IMR-90 (cell line): ENCODE measurements around the gene KMT2C. TPM values are rescaled to one million over a fixed set of nuclear protein-coding genes. Genes with fewer than 3 reads are reported as not detected.

ENCODE experiments used
- ATAC-seq: fragments of 200-7000 bp; cut with Tn5 transposase; 2 replicates; pipeline ENCODE4 v1.9.1; 2020; ENCODE audit warnings: low read depth, mild to moderate bottlenecking, moderate library complexity
- BruUV-seq: library from RNA; stranded (reverse); fragments of 400-500 nt; replicated peaks from 2 replicates; lab custom pipeline; 2021; lab: Mats Ljungman, UMichigan
- CTCF ChIA-PET: fragments of 300-600 bp; formaldehyde crosslinking; extraction: SDS; loops from one replicate; lab custom pipeline; 2021; ENCODE audit warnings: antibody characterized with exemption; lab: Yijun Ruan, JAX
- POLR2A ChIA-PET: fragments of 300-600 bp; sonication (Branson Sonifier 250); formaldehyde crosslinking; loops from one replicate; lab custom pipeline; 2022; ENCODE audit warnings: antibody characterized with exemption; ENCODE audit not compliant: unreplicated experiment; lab: Charles Lee
- DNase-seq: peaks from one replicate; pipeline ENCODE4 v3.0.0; 2013
- H2AFZ ChIP-seq: replicated peaks from 2 replicates; pipeline ENCODE3; 2013; ENCODE audit warnings: low read length, mild to moderate bottlenecking; ENCODE audit not compliant: poor library complexity
- H2AK5ac ChIP-seq: 2 replicates; pipeline ENCODE4 v1.6.1; 2013; ENCODE audit warnings: low read depth, low read length, inconsistent platforms
- H2AK9ac ChIP-seq: replicated peaks from 2 replicates; pipeline ENCODE3; 2013; ENCODE audit warnings: mild to moderate bottlenecking, low read depth, low read length, moderate library complexity; ENCODE audit not compliant: poor library complexity
- H2BK120ac ChIP-seq: 2 replicates; pipeline ENCODE4 v1.6.1; 2013; ENCODE audit warnings: low read depth, low read length, inconsistent platforms
- H2BK15ac ChIP-seq: 3 replicates; pipeline ENCODE4 v1.6.1; 2013; ENCODE audit warnings: low read depth, low read length, inconsistent platforms
- H2BK20ac ChIP-seq: 2 replicates; pipeline ENCODE4 v1.6.1; 2013; ENCODE audit warnings: low read depth, mild to moderate bottlenecking, inconsistent platforms, low read length, moderate library complexity
- H2BK5ac ChIP-seq: 2 replicates; pipeline ENCODE4 v1.6.1; 2013; ENCODE audit warnings: mild to moderate bottlenecking, low read depth, low read length, inconsistent platforms; ENCODE audit not compliant: poor library complexity, severe bottlenecking
- H3K14ac ChIP-seq: replicated peaks from 2 replicates; pipeline ENCODE4 v1.6.1; 2013; ENCODE audit warnings: low read depth, low read length, inconsistent platforms
- H3K18ac ChIP-seq: 2 replicates; pipeline ENCODE4 v1.6.1; 2013; ENCODE audit warnings: low read depth, low read length, control low read depth
- H3K23ac ChIP-seq: 2 replicates; pipeline ENCODE4 v1.6.1; 2013; ENCODE audit warnings: low read depth, low read length, inconsistent platforms
- H3K27ac ChIP-seq: 2 replicates; pipeline ENCODE4 v1.5.1; 2013; ENCODE audit warnings: mild to moderate bottlenecking, control low read depth, low read length; ENCODE audit not compliant: insufficient read depth
- H3K27me3 ChIP-seq: 2 replicates; pipeline ENCODE4 v1.6.1; 2013; ENCODE audit warnings: low read length; ENCODE audit not compliant: control insufficient read depth, insufficient read depth
- H3K36me3 ChIP-seq: 2 replicates; pipeline ENCODE4 v1.6.1; 2013; ENCODE audit warnings: low read length, mixed read lengths; ENCODE audit not compliant: control insufficient read depth, insufficient read depth
- H3K4ac ChIP-seq: 2 replicates; pipeline ENCODE4 v1.6.1; 2013; ENCODE audit warnings: low read depth, low read length, inconsistent platforms
- H3K4me1 ChIP-seq: 2 replicates; pipeline ENCODE4 v1.6.1; 2013; ENCODE audit warnings: low read length, mixed read lengths; ENCODE audit not compliant: control insufficient read depth, insufficient read depth
- H3K4me2 ChIP-seq: 2 replicates; pipeline ENCODE4 v1.6.1; 2013; ENCODE audit warnings: low read depth, mild to moderate bottlenecking, control low read depth, low read length, moderate library complexity
- H3K4me3 ChIP-seq: 2 replicates; pipeline ENCODE4 v1.5.1; 2013; ENCODE audit warnings: low read depth, mild to moderate bottlenecking, control low read depth, low read length, moderate library complexity; ENCODE audit not compliant: insufficient read depth
- H3K56ac ChIP-seq: 2 replicates; pipeline ENCODE4 v1.6.1; 2013; ENCODE audit warnings: low read length, inconsistent platforms; ENCODE audit not compliant: insufficient read depth; ENCODE audit errors: extremely low read depth
- H3K79me1 ChIP-seq, 2 experiments: 2 replicates each; pipeline ENCODE4 v1.6.1; 2013; ENCODE audit warnings: low read length in 2 of 2, inconsistent platforms in 1 of 2, low read depth in 1 of 2
- H3K9ac ChIP-seq: 2 replicates; pipeline ENCODE4 v1.6.1; 2013; ENCODE audit warnings: low read depth, low read length, control low read depth
- H3K9me1 ChIP-seq: 2 replicates; pipeline ENCODE4 v1.6.1; 2013; ENCODE audit warnings: low read length, inconsistent platforms; ENCODE audit not compliant: insufficient read depth
- H3K9me3 ChIP-seq: 2 replicates; pipeline ENCODE4 v1.6.1; 2013; ENCODE audit warnings: low read length; ENCODE audit not compliant: control insufficient read depth, insufficient read depth
- H4K20me1 ChIP-seq: 2 replicates; pipeline ENCODE4 v1.6.1; 2013; ENCODE audit warnings: low read length, inconsistent platforms; ENCODE audit not compliant: insufficient read depth
- H4K5ac ChIP-seq: 2 replicates; pipeline ENCODE4 v1.6.1; 2013; ENCODE audit warnings: mild to moderate bottlenecking, low read depth, low read length, control low read depth
- H4K8ac ChIP-seq, 2 experiments: 2 replicates each; pipeline ENCODE4 v1.6.1; 2013; ENCODE audit warnings: low read depth in 2 of 2, low read length in 2 of 2, control low read depth in 1 of 2, inconsistent platforms in 1 of 2
- H4K91ac ChIP-seq: 2 replicates; pipeline ENCODE4 v1.6.1; 2013; ENCODE audit warnings: low read depth, low read length, inconsistent platforms; ENCODE audit not compliant: insufficient read depth
- MAFK ChIP-seq: IDR thresholded peaks from 2 replicates; pipeline ENCODE4 v1.6.1; 2012; ENCODE audit warnings: low read depth, low read length, improper control_type of control experiment
- SMC3 ChIP-seq: fragments of 150-350 bp; IDR thresholded peaks from 2 replicates; pipeline ENCODE4 v1.6.1; 2016; ENCODE audit warnings: low read depth, mild to moderate bottlenecking, antibody characterized with exemption, low read length, moderate library complexity
- WGBS, 2 experiments: methylation state at CpG; one replicate each; pipeline versions ENCODE4 v1.1.5 to v1.1.7; 2013; ENCODE audit warnings: missing lambda C conversion rate in 2 of 2; ENCODE audit not compliant: insufficient read length in 1 of 2; ENCODE audit errors: extremely low coverage in 2 of 2; 5-methylcytosine and 5-hydroxymethylcytosine counted together
- dilution Hi-C: fragments of 300-500 bp; cut with HindIII; formaldehyde crosslinking; loops from one replicate; pipeline ENCODE4 v1.14.3; 2018; ENCODE audit warnings: low sequenced_read_pairs; ENCODE audit not compliant: unreplicated experiment
- in situ Hi-C: fragments of 300-500 bp; cut with MboI; formaldehyde crosslinking; loops from 3 replicates; pipeline ENCODE4 v1.14.3; 2019; ENCODE audit warnings: low sequenced_read_pairs, inconsistent platforms, mixed read lengths
- intact Hi-C: fragments of 100-400 bp; cut with micrococcal nuclease; formaldehyde crosslinking; loops from 2 replicates; pipeline ENCODE4 v1.10.0; 2022
- polyA plus RNA-seq, 3 experiments: library from polyadenylated mRNA; depleted of rRNA; stranded (reverse); fragments of >200 nt; gene quantifications; 2 replicates each; pipeline ENCODE4 v1.2.3, GENCODE V29; 2012; ENCODE audit warnings: low replicate concordance in 1 of 3
- total RNA-seq: library from RNA; depleted of rRNA; stranded (reverse); fragments of >200 nt; gene quantifications from 2 replicates; pipeline ENCODE4 v1.2.3, GENCODE V29; 2012

KMT2C gene
- total and polyA plus RNA-seq, 2 of the 4 experiments (the other 2 are of a cell fraction): 8.0 to 23.3 TPM

GRCh38 chr7:152177681-152178404 is 258.0 kb downstream of the KMT2C start:
- in situ Hi-C loops: no loop called here
- H2BK5ac ChIP-seq: no peak overlapping the region
- H2BK15ac ChIP-seq: no peak overlapping the region
- TF ChIP-seq MAFK (0 out of 2 replicates have a peak, but pooled peaks have one; percentile 8), SMC3 (no peak)
- no peak overlapping the region for H3K4ac ChIP-seq
- peaks cover 9% of the 10 kb centered on the region for H3K9me1 ChIP-seq
- H4K5ac ChIP-seq: no peak overlapping the region
- no peak overlapping the region for H3K4me3 ChIP-seq
- no peak overlapping the region for H3K27ac ChIP-seq
- no peaks in the 10 kb centered on the region for H4K20me1 ChIP-seq
- BruUV-seq: no TSS peak
- no peak overlapping the region for H2AK9ac ChIP-seq
- no peak overlapping the region for H4K8ac ChIP-seq
- no peak overlapping the region for H3K4me2 ChIP-seq
- POLR2A ChIA-PET: no interaction called here
- no peaks in the 10 kb centered on the region for H3K4me1 ChIP-seq
- H3K27me3 ChIP-seq: no peaks in the 10 kb centered on the region
- no peak overlapping the region for H4K91ac ChIP-seq
- H3K56ac ChIP-seq: no peak overlapping the region
- peak; percentile 23 for DNase-seq
- no peak overlapping the region for H2BK120ac ChIP-seq
- no CpG with 5 or more reads among the region's 7 CpGs for WGBS, 2 experiments
- no peak overlapping the region for H3K14ac ChIP-seq
- no peak overlapping the region for H3K18ac ChIP-seq
- intact Hi-C loops: no loop called here
- no peak overlapping the region for H2AK5ac ChIP-seq
- peaks cover 8 to 14% of the 10 kb centered on the region in 2 experiments; a peak in 3 of 4 replicates for H3K79me1 ChIP-seq
- no peak overlapping the region for H2BK20ac ChIP-seq
- no peak overlapping the region for H3K9ac ChIP-seq
- no peak overlapping the region for H3K23ac ChIP-seq
- H3K9me3 ChIP-seq: no peaks in the 10 kb centered on the region
- peaks cover 47% of the 10 kb centered on the region for H3K36me3 ChIP-seq
- CTCF ChIA-PET: no interaction called here
- dilution Hi-C loops: no loop called here
- ATAC-seq: no peak; the same call in 1 of the 2 replicates
- H2AFZ ChIP-seq: no peak overlapping the region
